HEK293 (cell line): ENCODE results near the gene HINT3.

Experiments used
- CTCF ChIP-seq: fragments of 450-650 bp; formaldehyde crosslinking; IDR thresholded peaks from 2 replicates; pipeline ENCODE4 v1.5.1; 2016; ENCODE audit warnings: missing biosample characterization, missing genetic modification characterization
- ELK4 ChIP-seq: IDR thresholded peaks from 2 replicates; pipeline ENCODE4 v1.6.1; 2011; ENCODE audit warnings: mild to moderate bottlenecking, low read depth, low read length, borderline replicate concordance
- REPIN1 ChIP-seq: fragments of 450-650 bp; formaldehyde crosslinking; IDR thresholded peaks from 2 replicates; pipeline ENCODE4 v1.5.1; 2017; ENCODE audit warnings: missing biosample characterization, missing genetic modification characterization, low read depth
- ZNF114 ChIP-seq: fragments of 450-650 bp; formaldehyde crosslinking; IDR thresholded peaks from 2 replicates; pipeline ENCODE4 v1.5.0; 2017; ENCODE audit warnings: missing biosample characterization, missing genetic modification characterization

DNA sequence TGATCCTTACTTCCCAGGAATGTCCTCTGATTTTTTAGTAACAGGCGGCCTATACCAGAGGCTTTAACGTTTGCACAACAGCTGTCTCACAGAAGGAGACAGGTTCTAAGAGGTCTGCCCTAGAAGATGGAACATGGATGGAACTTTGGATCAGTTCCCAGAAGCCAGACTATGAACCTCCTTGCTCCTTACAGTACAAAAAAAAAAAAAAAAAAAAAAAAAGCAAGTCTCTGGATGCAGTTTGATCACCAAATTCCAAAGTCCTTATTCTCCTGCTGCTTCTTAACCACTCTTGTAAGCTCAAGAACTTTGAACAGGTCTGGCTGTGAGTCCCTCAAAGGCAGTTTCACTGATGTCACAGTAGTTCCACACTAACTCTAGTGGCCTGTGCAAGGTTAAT lies 27.7 kb downstream of the HINT3 start:
- TF ChIP-seq REPIN1 (tag by site-specific recombination) (no peak), ELK4 (no peak), CTCF (no peak), ZNF114 (tag by site-specific recombination) (no peak)
